Measurements from ENCODE around the gene MAP2K6. TPM values are rescaled to one million over a fixed set of nuclear protein-coding genes. Genes with fewer than 3 reads are reported as not detected.

The MAP2K6 gene
- total RNA-seq, 2 experiments from 2014 or later, result 10.3 to 27.6 TPM

- Histone ChIP-seq H2AFZ (ENCODE audit: low read length) (no peak overlapping the region), H3K36me3 (ENCODE audit: insufficient read depth, low read length) (no peaks in the 10 kb centered on the region), H3K4me3 (ENCODE audit: low read depth, low read length, poor library complexity, severe bottlenecking) (no peak overlapping the region), H3K27ac (ENCODE audit: low read depth, low read length, poor library complexity, severe bottlenecking) (no peak overlapping the region), H3K79me2 (ENCODE audit: insufficient read depth, low read depth, low read length) (no peaks in the 10 kb centered on the region), H3K4me1 (ENCODE audit: insufficient read depth, low read length, poor library complexity, severe bottlenecking) (peaks cover 17% of the 10 kb centered on the region), H3K4me2 (ENCODE audit: low read length) (no peak overlapping the region), H3K9me3 (ENCODE audit: low read length) (no peaks in the 10 kb centered on the region), H3K9me2 (ENCODE audit: insufficient read depth, low read length) (no peaks in the 10 kb centered on the region), H4K20me1 (ENCODE audit: insufficient read depth, low read length) (no peaks in the 10 kb centered on the region)
- intact Hi-C loops (cut with micrococcal nuclease; ENCODE audit: unreplicated experiment), result no loop called here
- TF ChIP-seq CTCF (conservative IDR thresholded peaks at IDR 0.05; ENCODE audit: low read length) (no peak), EZH2phosphoT487 (IDR thresholded peaks at IDR 0.05; ENCODE audit: borderline replicate concordance, low read depth, low read length) (no peak)
- BruUV-seq (replicated peaks), result no TSS peak
- ChIA-PET POLR2A (interaction anchor here (1.4 to 1.7 kb wide), 2 partner anchors 39 to 58 kb away, joined by 3 read pairs; partner anchors contain the start of gene MAP2K6), CTCF (ENCODE audit: unreplicated experiment) (no interaction called here)
- no peak for DNase-seq (ENCODE audit: low spot score)
These were observed 39.6 kb downstream of the MAP2K6 start for GRCh38 chr17:69454051-69454450.

- no peaks in the 10 kb centered on the region for H3K9me2 ChIP-seq (ENCODE audit: insufficient read depth, low read length)
- no peak overlapping the region for H3K4me3 ChIP-seq (ENCODE audit: low read depth, low read length, poor library complexity, severe bottlenecking)
- POLR2A ChIA-PET, result interaction anchor here (0.6 to 1.0 kb wide), 3 partner anchors 12 to 1082 kb away, joined by 3 to 5 read pairs (median 3); no protein-coding TSS in a partner anchor
- H3K36me3 ChIP-seq (ENCODE audit: insufficient read depth, low read length), result no peaks in the 10 kb centered on the region
- no peak for DNase-seq (ENCODE audit: low spot score)
- no peaks in the 10 kb centered on the region for H3K9me3 ChIP-seq (ENCODE audit: low read length)
- CTCF ChIA-PET (ENCODE audit: unreplicated experiment), result interaction anchor here (0.6 kb wide), 1 partner anchor 37 kb away, joined by 3 read pairs; no protein-coding TSS in a partner anchor
- H2AFZ ChIP-seq (ENCODE audit: low read length), result no peak overlapping the region
- intact Hi-C loops (cut with micrococcal nuclease; ENCODE audit: unreplicated experiment), result no loop called here
- TF ChIP-seq EZH2phosphoT487 (IDR thresholded peaks at IDR 0.05; ENCODE audit: borderline replicate concordance, low read depth, low read length) (no peak), CTCF (conservative IDR thresholded peaks at IDR 0.05; ENCODE audit: low read length) (no peak)
- H3K27ac ChIP-seq (ENCODE audit: low read depth, low read length, poor library complexity, severe bottlenecking), result no peak overlapping the region
- H4K20me1 ChIP-seq (ENCODE audit: insufficient read depth, low read length), result no peaks in the 10 kb centered on the region
- no peaks in the 10 kb centered on the region for H3K79me2 ChIP-seq (ENCODE audit: insufficient read depth, low read depth, low read length)
- H3K4me1 ChIP-seq (ENCODE audit: insufficient read depth, low read length, poor library complexity, severe bottlenecking), result peaks cover 17% of the 10 kb centered on the region
- BruUV-seq (replicated peaks), result no TSS peak
- no peak overlapping the region for H3K4me2 ChIP-seq (ENCODE audit: low read length)
These were observed 40.5 kb downstream of the MAP2K6 start for GRCh38 chr17:69455040-69455439.

- no peak overlapping the region for H3K27ac ChIP-seq (ENCODE audit: low read depth, low read length, poor library complexity, severe bottlenecking)
- no peaks in the 10 kb centered on the region for H3K9me2 ChIP-seq (ENCODE audit: insufficient read depth, low read length)
- POLR2A ChIA-PET, result interaction anchor here (0.9 to 1.1 kb wide), 2 partner anchors 14 to 46 kb away, joined by 3 to 4 read pairs; no protein-coding TSS in a partner anchor
- H3K4me3 ChIP-seq (ENCODE audit: low read depth, low read length, poor library complexity, severe bottlenecking), result no peak overlapping the region
- H2AFZ ChIP-seq (ENCODE audit: low read length), result no peak overlapping the region
- no peak for TF ChIP-seq EZH2phosphoT487 (IDR thresholded peaks at IDR 0.05; ENCODE audit: borderline replicate concordance, low read depth, low read length)
- no peak for TF ChIP-seq CTCF (conservative IDR thresholded peaks at IDR 0.05; ENCODE audit: low read length)
- H3K4me2 ChIP-seq (ENCODE audit: low read length), result no peak overlapping the region
- CTCF ChIA-PET (ENCODE audit: unreplicated experiment), result no interaction called here
- no peak for DNase-seq (ENCODE audit: low spot score)
- H3K36me3 ChIP-seq (ENCODE audit: insufficient read depth, low read length), result no peaks in the 10 kb centered on the region
- H4K20me1 ChIP-seq (ENCODE audit: insufficient read depth, low read length), result no peaks in the 10 kb centered on the region
- no TSS peak for BruUV-seq (replicated peaks)
- no peaks in the 10 kb centered on the region for H3K4me1 ChIP-seq (ENCODE audit: insufficient read depth, low read length, poor library complexity, severe bottlenecking)
- H3K79me2 ChIP-seq (ENCODE audit: insufficient read depth, low read depth, low read length), result no peaks in the 10 kb centered on the region
- no peaks in the 10 kb centered on the region for H3K9me3 ChIP-seq (ENCODE audit: low read length)
- intact Hi-C loops (cut with micrococcal nuclease; ENCODE audit: unreplicated experiment), result no loop called here
These were observed 43.1 kb downstream of the MAP2K6 start for GRCh38 chr17:69457603-69458002.

Measured in OCI-LY7 (cell line).